Umbilical cord (tissue), 2 donors: Measurements from ENCODE around the gene MEGF8. TPM values are rescaled to one million over a fixed set of nuclear protein-coding genes. Genes with fewer than 3 reads are reported as not detected.

Experiments used
- DNase-seq: peaks from one replicate; pipeline ENCODE4 v3.0.0-alpha.2; 2015; ENCODE audit warnings: low spot score
- total RNA-seq: library from RNA; depleted of rRNA; stranded (reverse); fragments of >200 nt; gene quantifications from one replicate; pipeline ENCODE4 v1.2.3, GENCODE V29; 2014; ENCODE audit warnings: low replicate concordance; ENCODE audit not compliant: insufficient read depth

The MEGF8 gene
- total RNA-seq, 1 donor from 2014 or later = 19.5 TPM

GRCh38 chr19:42287017-42287826 lies 38.2 kb upstream of the MEGF8 start:
- no peak for DNase-seq

DNA sequence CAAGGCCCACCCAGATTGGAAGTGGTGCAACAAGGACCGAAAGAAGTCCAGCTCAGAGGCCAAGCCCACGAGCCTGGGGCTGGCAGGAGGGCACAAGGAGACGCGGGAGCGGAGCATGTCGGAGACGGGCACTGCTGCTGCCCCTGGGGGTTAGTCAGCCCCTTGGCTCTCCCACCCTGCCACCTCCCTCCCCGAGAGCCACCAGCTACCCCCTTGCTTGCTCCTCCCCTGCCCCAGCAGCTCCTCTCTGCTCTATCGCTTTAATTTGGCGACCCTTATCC lies 37.7 kb upstream of the MEGF8 start:
- no peak for DNase-seq

DNA sequence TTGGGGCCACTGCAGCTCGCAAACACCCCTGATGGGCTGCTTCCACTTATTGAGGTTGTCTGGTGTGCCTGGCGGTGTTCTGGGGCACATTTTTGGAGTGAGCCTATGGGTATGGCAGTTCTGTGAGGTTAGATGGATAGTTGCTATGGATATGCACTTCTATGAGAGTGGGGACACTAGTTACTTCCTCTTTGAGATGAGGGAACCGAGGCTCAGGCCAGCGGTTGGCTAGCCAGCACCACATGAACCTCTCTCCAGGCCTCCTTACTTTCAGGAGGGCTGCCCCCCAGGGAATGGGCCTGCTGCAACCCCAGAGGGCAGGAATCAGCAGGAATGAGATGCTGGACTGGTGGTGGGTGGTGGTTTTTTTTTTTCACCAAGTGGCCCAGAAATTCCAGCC lies 37.0 kb upstream of the MEGF8 start:
- no peak for DNase-seq

DNA sequence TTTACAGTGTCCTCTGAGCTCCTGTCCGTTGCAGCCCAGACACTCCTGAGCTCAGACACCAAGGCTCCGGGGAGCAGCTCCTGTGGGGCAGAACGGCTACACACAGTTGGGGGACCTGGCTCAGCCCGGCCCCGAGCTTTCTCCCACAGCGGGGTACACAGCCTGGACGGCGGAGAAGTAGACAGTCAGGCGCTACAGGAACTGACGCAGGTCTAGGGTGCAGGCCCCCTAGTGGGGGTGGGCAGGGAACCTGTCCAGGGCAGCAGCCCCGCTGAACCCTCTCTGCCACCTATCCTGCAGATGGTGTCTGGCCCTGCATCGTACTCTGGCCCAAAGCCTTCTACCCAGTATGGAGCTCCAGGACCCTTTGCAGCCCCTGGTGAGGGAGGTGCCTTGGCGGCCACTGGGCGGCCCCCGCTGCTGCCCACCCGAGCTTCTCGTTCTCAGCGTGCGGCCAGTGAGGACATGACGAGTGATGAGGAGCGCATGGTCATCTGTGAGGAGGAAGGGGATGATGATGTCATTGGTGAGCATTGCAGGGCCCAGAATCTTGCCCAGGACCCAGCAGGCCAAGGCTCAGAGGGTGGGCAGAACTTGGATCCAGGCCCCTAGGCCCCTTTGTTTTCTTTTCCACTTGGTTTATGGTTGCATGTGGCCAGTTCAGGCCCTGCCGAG lies 36.4 kb upstream of the MEGF8 start:
- DNase-seq = no peak

GRCh38 chr19:42289556-42290041 lies 35.8 kb upstream of the MEGF8 start:
- DNase-seq = no peak

DNA sequence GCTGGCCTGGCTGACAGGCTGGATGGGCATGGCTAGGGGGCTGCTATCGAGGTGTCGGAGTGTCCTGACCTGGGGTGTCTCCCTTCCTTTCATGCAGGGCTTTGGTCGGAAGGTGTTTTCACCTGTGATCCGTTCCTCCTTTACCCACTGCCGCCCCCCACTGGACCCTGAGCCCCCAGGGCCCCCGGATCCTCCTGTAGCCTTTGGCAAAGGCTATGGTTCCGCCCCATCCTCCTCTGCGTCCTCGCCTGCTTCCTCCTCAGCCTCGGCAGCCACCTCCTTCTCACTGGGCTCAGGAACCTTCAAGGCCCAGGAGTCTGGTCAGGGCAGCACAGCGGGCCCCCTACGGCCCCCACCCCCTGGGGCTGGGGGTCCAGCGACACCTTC lies 35.3 kb upstream of the MEGF8 start:
- no peak for DNase-seq

- DNase-seq = no peak
Measured at GRCh38 chr19:42290523-42291434, 34.7 kb upstream of the MEGF8 start.

DNA sequence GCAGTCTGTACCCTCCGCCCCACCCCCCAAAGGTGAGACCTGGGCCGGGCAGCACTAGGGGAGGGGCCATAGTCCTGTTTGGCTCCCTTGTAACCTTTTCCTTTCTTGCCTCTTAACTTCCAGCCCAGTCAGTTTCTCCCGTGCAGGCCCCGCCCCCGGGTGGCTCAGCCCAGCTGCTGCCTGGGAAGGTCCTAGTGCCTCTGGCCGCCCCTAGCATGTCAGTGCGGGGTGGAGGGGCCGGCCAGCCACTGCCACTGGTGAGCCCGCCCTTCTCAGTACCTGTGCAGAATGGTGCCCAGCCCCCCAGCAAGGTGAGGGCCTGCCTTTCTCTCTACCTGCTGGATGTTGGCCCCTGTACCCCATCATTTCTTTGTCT lies 34.0 kb upstream of the MEGF8 start:
- no peak for DNase-seq

DNA sequence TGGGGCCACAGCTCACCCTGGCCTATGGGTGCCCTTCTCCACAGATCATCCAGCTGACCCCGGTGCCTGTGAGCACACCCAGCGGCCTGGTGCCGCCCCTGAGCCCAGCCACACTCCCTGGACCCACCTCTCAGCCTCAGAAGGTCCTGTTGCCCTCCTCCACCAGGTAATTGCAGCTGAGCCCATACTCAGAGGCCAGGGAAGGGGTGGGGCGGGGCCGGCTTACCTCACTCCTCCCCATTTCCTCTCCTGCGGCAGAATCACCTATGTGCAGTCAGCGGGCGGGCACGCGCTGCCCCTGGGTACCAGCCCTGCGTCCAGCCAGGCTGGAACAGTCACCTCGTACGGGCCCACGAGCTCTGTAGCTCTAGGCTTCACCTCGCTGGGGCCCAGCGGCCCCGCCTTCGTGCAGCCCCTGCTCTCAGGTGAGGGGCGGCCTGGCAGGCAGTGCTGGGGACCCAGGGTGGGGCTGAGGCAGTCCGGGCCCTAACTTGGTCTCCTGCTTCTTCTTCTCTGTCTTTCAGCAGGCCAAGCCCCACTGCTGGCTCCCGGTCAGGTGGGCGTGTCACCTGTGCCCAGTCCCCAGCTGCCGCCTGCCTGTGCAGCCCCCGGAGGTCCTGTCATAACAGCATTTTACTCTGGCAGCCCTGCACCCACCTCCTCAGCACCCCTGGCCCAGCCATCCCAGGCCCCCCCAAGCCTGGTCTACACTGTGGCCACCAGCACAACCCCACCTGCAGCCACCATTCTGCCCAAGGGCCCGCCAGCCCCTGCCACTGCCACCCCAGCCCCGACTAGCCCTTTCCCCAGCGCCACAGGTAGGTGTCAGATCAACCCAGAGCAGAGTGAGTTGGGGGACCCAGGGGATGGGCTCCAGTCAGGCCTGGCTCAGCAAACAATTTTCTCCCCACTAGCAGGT lies 33.1 kb upstream of the MEGF8 start:
- no peak for DNase-seq

DNA sequence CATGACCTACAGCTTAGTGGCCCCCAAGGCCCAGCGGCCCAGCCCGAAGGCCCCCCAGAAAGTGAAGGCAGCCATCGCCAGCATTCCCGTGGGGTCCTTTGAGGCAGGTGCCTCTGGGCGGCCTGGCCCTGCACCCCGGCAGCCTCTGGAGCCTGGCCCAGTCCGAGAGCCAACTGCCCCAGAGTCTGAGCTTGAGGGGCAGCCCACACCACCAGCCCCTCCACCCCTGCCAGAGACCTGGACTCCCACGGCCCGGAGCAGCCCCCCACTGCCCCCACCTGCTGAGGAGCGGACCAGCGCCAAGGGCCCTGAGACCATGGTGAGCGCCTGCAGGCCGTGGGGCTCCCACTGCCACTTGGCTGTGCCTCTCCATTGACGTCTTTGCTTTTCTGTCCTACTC lies 32.5 kb upstream of the MEGF8 start:
- DNase-seq = no peak

DNA sequence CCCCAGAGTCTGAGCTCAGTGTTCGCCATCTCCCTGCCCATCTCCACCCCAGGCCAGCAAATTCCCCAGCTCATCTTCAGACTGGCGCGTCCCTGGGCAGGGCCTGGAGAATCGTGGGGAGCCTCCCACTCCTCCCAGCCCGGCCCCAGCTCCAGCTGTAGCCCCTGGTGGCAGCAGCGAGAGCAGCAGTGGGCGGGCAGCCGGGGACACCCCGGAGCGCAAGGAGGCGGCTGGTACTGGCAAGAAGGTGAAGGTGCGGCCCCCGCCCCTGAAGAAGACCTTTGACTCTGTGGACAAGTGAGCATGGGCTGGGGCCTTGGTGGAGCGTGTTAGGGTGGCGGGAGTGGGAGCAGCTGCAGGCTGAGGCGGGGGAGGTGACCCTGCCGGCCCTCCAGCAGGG lies 31.9 kb upstream of the MEGF8 start:
- no peak for DNase-seq

DNA sequence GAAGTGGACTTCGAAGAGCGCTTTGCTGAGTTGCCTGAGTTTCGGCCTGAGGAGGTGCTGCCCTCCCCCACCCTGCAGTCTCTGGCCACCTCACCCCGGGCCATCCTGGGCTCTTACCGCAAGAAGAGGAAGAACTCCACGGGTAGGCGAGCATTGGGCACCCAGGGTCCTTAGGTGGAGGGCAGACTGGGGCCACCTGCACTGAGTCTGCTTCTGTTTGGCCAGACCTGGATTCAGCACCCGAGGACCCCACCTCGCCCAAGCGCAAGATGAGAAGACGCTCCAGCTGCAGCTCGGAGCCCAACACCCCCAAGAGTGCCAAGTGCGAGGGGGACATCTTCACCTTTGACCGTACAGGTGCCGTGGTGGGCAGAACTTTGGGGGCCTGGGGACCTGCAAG lies 31.5 kb upstream of the MEGF8 start:
- DNase-seq = no peak

- DNase-seq = no peak
Measured at GRCh38 chr19:42294471-42295137, 30.8 kb upstream of the MEGF8 start.

DNA sequence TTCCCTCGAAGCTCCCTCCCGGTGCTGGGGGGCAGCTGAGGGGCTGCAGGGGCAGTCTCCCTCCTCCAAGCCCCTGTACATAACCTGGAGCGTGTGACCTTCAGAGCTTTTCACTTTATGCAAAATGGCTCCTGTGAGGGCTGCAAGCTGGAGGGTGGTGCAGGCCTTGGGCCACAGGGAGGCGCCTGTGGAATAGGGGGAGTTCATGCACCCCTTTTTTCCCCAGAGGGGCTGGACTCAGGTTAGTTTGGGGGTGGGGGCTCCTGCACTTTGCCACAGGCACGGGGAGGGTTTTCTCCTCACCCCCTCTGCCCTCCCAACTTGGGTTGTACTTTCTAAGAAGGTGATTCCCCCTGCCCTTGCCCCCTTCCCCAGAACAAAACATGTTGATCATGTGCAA lies 30.1 kb upstream of the MEGF8 start:
- no peak for DNase-seq

DNA sequence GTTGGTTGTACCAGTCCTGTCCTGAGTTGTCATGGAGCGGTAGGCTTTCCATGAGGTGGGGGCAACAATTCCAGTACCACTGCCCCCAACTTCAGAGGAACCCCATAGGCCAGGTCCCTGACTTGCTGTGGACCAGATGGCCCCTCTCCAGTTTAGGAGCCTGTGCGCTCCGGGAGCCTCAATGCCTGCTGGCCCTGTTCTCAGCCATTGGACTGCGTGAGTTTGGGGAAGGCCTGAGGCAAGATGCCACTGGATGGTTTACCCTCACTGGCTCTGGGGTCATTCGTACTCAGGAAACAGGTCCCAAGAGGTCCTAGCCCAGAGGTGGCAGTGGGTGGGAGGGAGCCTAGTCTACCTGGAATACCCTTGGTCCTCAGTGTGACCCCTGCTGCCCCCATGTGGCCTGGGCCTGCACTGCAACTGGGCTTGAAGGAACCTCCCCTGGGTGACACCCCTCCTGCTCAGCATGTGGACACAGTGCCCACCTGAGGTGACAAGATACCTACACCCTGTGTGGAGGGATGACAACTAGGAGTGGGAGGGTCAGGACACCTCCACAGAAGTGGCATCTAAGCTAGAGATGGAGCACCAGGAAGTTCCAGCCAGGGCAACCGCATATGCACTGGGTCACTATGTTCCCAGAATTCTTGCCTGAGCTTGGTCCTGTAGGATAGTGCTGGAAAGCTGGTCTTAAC lies 29.5 kb upstream of the MEGF8 start:
- DNase-seq = peak; percentile 76

DNA sequence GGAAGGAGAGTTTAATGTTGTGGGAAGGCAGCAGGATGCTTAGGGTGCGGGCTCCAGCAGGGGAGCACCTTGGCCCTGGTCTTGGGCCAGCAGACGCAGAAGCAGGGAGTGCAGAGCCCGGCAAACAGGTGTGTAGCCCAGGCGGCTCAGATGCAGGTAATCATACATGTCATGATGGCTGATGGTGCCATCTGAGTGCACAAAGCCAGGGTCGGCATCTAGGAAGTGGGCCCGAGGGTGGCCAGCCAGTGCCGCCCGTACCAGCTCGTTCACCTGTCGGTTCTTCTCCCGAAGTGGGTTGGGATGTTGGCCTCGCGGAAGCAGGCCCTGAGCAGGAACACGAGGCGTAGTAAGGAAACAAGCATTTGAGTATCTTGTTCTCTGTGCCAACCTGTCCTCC lies 28.4 kb upstream of the MEGF8 start:
- DNase-seq = no peak

GRCh38 chr19:42301646-42302203 lies 23.7 kb upstream of the MEGF8 start, which contains the start of gene PRR19:
PRR19 (plus strand) TSS chr19:42302132; CDS start chr19:42309585, 7,453 bp downstream.
- DNase-seq = no peak

GRCh38 chr19:42303101-42303464 lies 22.4 kb upstream of the MEGF8 start:
- DNase-seq = no peak

- no peak for DNase-seq
Measured at GRCh38 chr19:42303876-42304275, 21.6 kb upstream of the MEGF8 start.

- no peak for DNase-seq
Measured at GRCh38 chr19:42306646-42307045, 18.8 kb upstream of the MEGF8 start.
